Camera-type eye (tissue), 1 donor: ENCODE results near the gene SMIM34. TPM values are rescaled to one million over a fixed set of nuclear protein-coding genes. Genes with fewer than 3 reads are reported as not detected.

Experiments
- total RNA-seq: library from RNA; depleted of rRNA; stranded (reverse); fragments of >200 nt; gene quantifications from one replicate; pipeline ENCODE4 v1.2.3, GENCODE V29; 2014

SMIM34 gene, protein sequence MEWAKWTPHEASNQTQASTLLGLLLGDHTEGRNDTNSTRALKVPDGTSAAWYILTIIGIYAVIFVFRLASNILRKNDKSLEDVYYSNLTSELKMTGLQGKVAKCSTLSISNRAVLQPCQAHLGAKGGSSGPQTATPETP
- not detected for total RNA-seq

GRCh38 chr21:34423805-34424204 is at the start of gene SMIM34:
TSS of gene SMIM34 (minus strand) at chr21:34423951. CDS start at chr21:34423839, 112 bp downstream.

GRCh38 chr21:34374940-34375618 is 48.7 kb downstream of the SMIM34 start, which contains the start of gene SMIM11:
TSS of gene SMIM11 (plus strand) at chr21:34375507. CDS start at chr21:34379505, 3,998 bp downstream.

Other genes starting within 250 kb of the SMIM34 start
- not detected for gene KCNE2, start 59.9 kb downstream of the SMIM34 start, total RNA-seq
- gene SMIM11, start 48.4 kb downstream of the SMIM34 start, total RNA-seq: 19.1 TPM
- 0.33 TPM for gene KCNE1, start 88.3 kb upstream of the SMIM34 start, total RNA-seq
- gene RCAN1, start 191.2 kb upstream of the SMIM34 start, total RNA-seq: 38.2 TPM
- 10.9 TPM for gene CLIC6, start 245.0 kb upstream of the SMIM34 start, total RNA-seq